ENCODE data around the gene MGAT5B.
A peak's percentile ranks its signal among the peaks of the same experiment; 100 is the strongest.
"Not testable (repeated sequence)": the region's sequence is repeated elsewhere in the genome, so short reads cannot be mapped to it uniquely, and the experiment has no call there.

MGAT5B gene, protein sequence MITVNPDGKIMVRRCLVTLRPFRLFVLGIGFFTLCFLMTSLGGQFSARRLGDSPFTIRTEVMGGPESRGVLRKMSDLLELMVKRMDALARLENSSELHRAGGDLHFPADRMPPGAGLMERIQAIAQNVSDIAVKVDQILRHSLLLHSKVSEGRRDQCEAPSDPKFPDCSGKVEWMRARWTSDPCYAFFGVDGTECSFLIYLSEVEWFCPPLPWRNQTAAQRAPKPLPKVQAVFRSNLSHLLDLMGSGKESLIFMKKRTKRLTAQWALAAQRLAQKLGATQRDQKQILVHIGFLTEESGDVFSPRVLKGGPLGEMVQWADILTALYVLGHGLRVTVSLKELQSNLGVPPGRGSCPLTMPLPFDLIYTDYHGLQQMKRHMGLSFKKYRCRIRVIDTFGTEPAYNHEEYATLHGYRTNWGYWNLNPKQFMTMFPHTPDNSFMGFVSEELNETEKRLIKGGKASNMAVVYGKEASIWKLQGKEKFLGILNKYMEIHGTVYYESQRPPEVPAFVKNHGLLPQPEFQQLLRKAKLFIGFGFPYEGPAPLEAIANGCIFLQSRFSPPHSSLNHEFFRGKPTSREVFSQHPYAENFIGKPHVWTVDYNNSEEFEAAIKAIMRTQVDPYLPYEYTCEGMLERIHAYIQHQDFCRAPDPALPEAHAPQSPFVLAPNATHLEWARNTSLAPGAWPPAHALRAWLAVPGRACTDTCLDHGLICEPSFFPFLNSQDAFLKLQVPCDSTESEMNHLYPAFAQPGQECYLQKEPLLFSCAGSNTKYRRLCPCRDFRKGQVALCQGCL

DNA sequence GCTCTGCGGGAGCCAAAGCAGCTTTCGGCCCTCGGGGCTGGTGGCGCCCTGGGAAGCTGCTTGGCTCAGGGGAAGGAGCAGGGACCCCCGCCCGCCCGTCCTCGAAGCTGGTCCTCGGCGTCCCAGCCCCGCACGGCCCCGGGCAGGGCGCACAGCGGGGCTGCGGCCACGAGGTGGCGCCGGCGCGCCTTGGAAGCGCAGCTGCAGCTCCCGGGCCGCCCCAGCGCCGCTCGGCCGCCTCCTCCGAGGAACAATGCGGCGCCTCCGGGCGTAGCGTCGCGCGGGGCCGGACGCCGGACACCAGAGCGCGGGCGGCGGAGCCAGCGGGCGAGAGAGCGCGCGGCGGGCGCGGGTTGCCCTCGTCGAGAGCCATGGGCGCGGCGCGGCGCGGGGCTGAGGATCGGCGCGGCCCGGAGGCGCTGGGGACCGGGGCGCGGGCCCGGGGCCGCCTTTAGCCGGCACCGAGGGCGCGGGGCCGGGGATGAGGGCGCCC lies at the start of gene MGAT5B:
Gene MGAT5B (plus strand): TSS at position 229 of the 493 bp plus-strand sequence. CDS start 626 bp downstream, outside the sequence.
- DNase-seq (ENCODE audit: low spot score) = peak; percentile 75

DNA sequence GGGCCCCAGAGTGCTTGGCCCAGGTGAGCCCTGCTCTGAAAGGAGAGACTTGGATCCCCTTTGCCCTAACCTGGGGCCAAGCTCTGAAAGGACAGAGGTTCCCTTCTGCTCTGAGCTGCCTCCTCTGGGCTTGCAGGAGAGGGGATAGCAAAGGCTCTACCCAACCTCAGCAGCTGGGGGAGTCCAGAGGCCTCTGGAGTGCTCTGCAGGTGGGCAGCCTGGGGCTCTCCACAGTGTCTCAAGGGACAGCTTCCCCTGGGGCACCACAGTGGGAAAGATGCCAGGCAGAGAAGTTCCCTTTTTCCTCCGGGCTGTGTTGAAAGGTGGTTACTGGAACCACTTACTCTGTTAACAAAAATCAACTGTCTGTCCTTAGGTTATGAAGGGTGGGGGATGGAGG lies 48.2 kb upstream of the MGAT5B start:
- peak; percentile 91 for DNase-seq (ENCODE audit: low spot score)

DNA sequence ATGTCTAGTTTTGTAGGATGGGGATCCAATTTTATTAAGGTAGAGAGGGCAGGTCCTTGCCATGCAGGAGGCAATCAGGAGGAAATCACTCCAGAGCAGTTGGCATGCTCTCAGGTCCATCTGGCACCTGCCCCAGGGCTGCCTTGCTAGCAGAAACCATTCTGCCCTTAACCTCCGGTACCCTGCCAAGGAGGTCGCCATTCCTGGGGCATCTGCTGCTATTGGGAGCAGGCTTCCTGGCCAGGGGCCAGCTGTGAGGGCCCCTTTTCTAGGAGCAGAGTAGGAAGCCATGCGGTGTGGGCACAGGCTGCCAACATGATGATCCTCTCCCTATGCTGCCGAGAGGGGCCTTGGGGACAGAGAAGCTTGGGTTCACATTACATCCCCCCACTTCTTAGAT lies 47.6 kb upstream of the MGAT5B start:
- no peak for DNase-seq (ENCODE audit: low spot score)

DNA sequence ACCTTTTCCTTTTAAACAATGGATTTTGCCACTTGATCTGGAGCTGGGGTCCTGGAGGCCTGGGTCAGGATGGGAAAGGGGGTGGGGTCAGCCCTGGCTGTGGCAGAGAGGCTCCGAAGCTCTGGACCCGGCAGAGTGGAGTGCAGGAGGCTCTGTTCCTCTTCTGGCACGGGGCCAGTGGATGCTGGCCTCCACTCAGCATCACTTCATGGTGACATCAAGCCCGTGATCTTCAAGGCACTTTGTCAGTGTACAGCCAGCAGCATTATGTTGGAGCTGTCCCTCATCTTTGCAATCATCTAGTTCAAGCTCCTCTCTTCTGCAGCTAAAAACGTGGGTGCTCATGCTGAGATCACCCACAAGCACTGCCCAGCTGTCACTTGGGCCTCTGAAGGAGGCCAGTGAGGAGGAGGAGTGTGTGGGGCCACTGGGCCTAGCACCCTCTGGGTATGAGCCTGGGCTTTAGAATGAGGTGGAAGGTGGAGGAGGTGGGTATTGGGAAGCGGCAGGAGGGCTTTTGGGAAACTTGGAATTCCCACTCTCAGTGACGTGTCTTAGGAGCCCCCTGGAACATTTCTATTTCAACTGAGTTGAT lies 45.9 kb upstream of the MGAT5B start:
- DNase-seq (ENCODE audit: low spot score) = no peak

DNA sequence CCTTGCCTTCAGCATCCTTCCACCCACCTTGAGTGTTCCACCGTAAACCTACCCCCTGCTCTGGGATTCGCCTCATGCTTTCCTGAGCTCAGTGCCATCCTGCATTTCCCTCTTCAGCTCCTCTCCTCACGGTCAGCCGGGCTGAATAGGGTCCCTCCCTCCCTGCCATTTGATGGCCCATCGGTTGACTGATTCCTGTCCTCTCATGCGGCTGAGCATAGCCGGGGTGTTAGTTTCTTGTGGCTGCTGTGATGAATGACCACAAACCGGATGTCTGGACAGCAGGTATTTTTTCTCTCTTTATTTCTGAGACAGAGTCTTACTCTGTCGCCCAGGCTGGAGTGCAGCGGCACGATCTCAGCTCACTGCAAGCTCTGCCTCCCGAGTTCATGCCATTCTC lies 44.1 kb upstream of the MGAT5B start:
- no peak for DNase-seq (ENCODE audit: low spot score)

DNA sequence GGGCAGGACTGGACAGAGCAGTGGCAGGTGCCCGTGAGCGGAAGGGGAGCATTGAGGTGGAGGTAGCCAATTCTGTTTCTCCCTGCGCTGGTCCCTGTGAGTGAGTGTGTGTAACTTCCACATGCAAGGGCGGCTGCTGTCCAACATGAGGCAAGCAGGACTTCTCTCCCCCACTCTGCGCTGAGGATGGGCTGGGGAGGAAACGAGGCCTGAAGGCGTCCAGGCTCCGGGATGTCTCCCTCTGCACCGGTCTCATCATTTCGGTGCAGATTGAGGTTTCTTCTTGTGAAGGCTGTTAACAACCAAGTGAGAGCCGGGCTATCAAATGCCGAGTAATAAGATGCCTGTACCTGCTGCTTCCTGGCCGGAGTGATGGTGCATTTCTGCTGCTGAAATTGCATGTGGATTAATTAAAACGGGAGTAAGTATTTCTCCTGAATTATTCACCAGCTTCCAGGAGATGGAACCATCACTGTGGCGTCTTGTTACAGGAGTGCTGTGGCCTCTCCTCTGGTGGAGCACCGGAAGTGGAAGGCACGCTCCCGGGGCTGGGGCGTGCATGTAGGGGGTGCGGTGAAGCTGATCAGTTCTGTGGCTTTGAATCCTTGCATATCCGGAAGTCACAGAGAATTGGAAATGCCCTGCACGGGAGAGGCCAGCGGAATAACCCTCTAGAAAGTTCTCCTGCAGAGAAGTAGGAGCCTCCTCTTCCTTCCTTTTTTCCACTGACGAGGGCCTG lies 41.7 kb upstream of the MGAT5B start:
- DNase-seq (ENCODE audit: low spot score) = no peak

DNA sequence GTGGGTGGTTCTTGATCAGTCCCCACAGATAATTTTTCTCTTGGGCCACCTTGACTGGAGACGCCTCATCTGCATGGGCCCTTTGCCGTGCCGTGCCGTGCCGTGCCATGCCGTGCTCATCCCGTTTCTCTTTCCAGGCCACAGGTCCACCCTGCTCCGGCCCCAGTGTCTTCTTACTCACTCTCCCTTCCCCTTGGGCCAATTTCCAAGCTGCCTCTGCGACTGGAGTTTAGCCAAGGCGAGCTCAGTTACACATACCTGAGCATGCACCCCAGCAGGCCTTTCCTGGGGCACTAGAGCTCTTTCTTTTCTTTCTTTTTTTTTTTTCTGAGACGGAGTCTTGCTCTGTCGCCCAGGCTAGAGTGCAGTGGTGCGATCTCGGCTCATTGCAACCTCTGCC lies 40.5 kb upstream of the MGAT5B start:
- DNase-seq (ENCODE audit: low spot score) = no peak

DNA sequence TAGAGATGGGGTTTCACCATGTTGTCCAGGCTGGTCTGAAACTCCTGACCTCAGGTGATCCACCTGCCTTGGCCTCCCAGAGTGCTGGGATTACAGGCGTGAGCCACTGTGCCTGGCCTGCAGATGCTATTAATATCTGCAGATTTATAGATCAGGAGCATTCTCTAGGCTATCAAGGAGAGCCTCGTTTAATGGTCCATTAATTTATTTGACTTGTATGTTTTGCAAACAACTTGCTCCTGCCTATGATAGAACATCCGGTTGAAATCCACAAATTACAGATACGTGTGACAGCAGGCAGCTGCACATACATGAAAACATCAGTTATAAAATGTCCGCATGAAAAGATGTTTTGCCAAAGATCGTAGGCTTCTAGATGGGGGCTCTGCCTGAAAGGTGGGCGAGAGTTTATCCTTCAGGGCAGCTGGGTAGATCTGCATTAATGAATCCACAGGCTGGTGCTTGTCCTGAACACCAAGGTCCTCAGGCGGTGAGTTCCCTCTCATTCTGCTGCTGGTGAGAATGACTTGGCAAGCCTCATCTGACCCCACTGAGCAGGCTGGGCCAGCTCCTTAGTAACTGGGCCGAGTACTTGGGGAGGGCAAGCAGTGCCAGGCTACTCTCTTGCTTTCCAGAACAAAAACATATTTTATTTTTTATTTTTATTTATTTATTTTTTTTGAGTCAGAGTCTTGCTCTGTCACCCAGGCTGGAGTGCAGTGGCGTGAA lies 37.1 kb upstream of the MGAT5B start:
- no peak for DNase-seq (ENCODE audit: low spot score)

DNA sequence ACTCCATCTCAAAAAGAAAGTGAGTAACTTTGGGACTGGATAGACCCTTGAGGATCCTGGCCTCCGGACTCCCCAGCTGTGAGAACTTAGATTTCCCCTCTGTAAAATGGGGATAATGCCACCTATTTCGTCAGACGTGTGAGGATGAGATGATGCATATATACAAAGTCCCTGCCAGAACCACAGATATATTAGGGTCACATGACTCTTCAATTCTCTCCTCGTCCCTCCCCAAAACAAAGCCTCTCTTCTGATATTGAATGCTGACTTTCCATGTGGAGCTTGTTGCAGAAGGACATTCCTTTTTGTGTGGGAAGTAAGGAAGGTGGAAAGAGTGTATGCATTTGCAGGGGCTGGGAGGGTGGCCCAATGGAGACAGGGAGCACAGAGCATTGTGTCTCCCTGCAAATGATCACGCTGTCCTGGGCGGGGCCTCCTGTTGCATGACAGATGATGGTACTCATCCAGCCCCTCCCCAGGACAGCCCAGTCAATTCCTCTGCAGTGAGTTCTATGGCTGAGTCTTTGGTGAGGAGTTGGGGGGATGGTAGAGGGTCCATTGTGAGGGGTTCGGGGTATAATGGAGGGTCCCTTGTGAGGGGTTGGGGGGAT lies 35.1 kb upstream of the MGAT5B start:
- no peak for DNase-seq (ENCODE audit: low spot score)

DNA sequence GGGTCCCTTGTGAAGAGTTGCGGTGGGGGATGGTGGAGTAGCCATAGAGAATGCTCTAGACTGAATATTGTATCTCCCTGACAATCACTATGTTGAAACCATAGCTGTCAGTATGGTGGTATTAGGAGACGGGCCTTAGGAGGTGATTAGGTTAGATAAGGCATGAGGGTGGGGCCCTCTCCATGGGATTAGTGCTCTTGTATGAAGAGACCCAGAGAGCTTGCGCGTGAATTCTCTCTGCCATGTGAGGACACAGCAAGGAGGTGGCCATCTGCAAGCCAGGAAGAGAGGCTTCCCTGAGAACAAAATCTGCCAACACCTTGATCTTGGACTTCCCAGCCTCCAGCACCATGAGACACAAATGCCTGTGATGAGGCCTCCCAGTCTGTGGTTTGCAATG lies 34.5 kb upstream of the MGAT5B start:
- no peak for DNase-seq (ENCODE audit: low spot score)

DNA sequence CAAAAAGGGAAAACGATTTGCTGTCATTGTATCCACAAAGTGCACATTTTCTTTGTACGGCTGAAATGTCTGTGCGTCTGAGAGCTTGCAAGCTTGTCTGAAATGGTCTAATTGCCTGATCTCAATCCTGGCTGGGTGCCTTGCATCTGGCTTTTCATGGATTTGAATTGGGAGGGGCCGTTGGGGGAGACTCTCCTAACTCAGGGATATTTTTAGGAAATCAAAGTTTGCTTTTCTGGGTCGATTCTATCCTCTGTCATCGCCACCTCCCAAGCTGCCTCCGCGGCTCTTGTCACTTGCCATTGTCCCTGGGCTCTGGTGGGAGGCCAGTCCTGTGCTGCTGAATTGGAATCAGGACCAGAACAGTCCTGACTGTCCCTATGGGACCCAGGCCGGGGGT lies 33.3 kb upstream of the MGAT5B start:
- DNase-seq (ENCODE audit: low spot score) = no peak

DNA sequence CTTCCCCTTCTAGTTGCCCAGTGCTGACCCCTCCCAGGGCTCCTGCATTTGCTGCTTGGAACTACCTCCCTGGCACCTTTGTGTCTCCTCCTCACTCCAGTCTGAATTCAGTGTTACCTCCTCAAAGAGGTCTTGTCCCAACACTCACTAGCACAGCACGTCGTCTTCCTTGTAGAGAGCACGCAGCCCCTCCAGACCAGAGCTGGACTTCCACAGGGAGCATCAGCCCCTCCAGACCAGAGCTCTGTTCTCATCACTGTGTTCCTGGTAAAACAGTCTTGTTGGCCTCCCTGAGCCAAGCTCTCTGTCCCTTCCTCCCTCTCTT lies 27.8 kb upstream of the MGAT5B start:
- peak; percentile 33 for DNase-seq (ENCODE audit: low spot score)

DNA sequence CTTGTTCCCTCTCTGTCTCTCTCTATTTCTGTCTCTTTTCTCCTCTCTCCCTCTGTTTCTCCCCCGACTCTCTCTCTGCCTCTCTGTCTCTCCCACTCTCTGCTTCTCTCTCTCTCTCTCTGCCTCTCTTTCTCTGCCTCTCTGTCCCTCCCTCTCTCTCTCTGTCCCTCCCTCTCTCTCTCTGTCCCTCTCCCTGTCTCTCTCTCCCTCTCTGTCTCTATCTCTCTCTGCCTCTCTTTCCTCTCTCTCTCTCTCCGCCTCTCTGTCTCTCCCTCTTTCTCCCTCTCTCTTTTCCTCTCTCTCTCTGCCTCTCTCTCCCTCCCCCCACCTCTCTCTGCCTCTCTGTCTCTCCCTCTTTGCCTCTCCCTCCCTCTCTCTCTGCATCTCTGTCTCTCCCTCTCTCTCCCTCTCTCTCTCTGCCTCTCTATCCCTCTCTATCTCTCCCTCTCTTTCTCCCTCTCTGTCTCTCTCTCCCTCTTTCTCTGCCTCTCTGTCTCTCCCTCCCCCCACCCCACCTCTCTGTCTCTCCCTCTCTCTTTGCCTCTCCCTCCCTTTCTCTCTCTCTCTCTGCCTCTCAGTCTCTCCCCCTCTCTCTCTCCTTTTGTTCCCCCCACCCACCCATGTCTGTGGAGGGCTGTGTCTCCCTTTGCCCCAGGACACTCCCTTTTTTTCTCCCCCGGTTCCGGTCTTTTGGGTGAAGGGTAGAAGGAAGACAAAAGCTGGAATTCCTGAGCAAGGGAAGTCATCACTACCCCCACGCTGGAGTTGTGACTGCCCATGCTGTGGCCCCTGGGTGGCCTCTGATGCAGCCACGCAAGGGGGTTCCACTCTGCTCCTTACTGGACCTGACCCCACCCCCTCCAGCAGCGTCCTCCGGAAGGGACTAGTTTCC lies 27.1 kb upstream of the MGAT5B start:
- DNase-seq (ENCODE audit: low spot score) = peak; percentile 33

DNA sequence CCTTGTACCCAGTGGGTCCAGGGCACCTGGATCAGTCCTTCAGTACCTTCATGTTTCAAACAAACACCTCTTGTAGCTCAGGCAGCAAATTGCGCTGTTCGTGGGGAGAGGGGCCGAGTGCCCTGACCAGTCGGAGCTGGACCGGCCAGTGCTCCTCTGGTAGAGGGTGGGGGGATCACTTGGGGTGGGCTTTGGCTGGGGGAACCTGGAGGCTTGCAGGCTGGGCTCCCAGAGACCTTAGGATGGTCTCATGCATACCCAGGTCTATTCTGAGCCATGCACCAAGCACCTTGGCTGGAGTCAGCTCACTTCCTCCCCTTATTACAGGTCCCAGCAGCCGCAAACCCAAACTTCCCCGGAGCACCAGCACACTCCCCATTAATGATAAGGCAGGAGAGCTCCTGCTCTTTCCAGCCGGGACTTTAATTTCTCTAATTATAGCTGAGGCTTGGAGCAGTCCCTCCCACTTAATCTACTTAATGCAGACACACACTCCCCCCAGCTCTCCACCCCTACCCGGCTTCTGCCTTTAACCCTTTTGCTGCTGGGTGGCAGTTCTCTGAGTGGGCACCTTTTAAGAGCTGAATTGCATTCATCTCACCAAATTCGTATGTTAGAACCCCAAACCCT lies 26.3 kb upstream of the MGAT5B start:
- DNase-seq (ENCODE audit: low spot score) = peak; percentile 47

DNA sequence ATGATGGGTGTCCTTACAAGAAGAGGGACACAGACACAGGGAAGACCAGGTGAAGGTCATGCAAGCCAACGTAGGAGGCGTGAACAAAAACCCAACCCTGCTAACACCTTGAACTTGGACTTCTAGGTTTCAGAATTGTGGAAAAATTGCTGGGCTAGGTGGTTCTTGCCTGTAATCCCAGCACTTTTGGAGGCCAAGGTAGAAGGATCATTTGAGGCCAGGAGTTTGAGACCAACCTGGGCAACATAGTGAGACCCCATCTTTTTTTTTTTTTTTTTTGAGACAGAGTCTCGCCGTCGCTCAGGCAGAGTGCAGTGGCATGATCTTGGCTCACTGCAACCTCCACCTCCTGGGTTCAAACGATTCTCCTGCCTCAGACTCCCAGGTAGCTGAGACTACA lies 25.1 kb upstream of the MGAT5B start:
- DNase-seq (ENCODE audit: low spot score) = not testable (repeated sequence)

DNA sequence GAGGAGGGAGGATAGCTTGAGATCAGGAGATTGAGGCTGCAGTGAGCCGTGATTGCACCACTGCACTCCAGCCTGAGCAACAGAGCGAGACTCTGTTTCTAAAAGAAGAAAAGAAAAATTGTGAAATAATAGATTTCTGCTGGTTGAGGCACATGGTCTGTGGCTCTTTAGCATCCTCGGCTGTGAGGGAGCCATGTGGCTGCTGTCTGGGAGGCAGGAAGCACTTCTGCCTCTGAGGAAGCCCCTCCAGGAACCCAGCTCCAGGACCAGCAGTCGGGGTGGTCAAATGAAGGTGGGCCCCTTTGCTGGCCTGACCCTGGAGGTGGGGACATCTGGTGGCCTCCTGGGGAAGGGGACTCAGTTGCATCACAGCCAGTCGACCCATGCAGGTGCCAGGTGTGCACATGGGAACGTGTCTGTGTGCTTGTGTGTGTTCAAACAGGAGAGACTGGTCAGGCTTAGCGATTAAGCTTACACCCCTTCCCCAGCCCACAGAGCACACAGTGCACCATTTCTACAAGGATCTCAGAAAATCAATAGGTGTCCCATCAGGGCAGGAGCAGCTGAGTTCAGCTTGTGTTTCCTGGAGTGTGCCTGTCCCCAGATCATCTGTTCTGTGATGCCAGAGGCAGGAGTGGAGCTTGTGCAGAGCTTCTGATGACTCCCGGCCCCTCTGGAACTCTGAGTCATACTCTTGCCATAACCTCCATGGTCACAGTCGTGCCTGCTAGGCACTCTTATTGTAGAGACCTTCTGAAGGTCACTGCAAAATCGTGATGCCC lies 24.3 kb upstream of the MGAT5B start:
- DNase-seq (ENCODE audit: low spot score) = peak; percentile 86

DNA sequence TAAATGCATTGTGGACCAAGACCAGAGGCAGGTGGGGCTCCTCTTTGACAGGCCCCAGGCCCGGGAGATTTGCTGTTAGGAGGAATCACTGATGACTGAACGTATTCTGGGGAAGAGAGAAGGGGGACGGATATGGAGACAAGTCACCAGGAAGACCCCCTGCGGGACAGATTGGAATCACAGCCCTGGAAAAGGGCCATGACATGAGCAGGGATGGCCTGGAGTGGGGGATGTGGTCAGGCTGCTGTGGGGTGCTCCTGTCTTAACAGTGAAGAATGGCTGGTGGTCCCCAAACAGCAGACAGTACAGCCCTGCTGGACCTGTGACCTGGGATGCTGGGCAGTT lies 23.7 kb upstream of the MGAT5B start:
- DNase-seq (ENCODE audit: low spot score) = no peak

DNA sequence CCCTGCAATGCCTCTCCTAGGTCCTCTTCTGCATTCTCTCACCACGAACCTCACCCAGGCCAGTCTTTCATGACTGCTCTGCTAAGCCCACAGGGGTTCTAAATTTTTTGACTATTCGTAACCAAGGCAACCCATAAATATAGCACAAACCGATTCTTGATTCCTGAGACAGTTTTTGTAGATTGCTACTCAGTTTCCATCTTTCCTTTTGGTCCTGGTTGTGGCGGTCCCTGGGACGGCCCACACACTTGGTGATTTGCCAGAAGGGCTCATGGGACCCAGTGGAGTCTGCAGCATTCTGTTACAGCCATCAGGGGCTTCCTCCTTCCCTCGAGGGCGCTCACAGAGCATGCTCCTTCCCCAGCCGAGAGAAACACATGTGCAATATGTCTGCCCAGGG lies 23.4 kb upstream of the MGAT5B start:
- DNase-seq (ENCODE audit: low spot score) = peak; percentile 75

DNA sequence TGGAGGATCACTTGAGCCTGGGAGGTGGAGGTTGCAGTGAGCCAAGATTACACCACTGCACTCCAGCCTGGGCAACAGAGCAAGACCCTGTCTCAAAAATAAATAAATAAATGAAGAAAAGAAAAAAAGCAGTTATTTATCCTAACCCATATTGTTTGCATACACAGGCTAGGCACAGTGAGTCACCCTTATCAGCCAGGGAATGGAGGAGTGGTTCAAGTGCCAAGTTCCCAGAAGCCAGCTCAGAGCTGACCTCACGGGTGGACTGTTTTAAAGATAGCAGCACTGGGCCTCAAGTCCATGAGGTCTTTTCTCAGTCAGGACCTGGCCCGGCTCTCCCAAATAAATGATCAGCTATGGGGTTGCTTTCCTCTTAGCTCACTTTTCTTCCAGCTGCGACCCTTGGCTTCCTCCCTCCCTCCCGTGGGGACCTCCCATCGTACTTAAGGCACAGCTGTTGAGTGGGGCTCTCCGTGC lies 22.6 kb upstream of the MGAT5B start:
- DNase-seq (ENCODE audit: low spot score) = no peak

Measured in NAMALWA (cell line).